K562 (cell line): ENCODE results near the gene RANBP3. TPM values are rescaled to one million over a fixed set of nuclear protein-coding genes. Genes with fewer than 3 reads are reported as not detected.

Source experiments
- RAD51 ChIP-seq: fragments of 450-650 bp; IDR thresholded peaks from 2 replicates; pipeline ENCODE4 v1.7.1; 2016; ENCODE audit warnings: low read depth, mild to moderate bottlenecking, borderline replicate concordance
- RNF2 ChIP-seq: sonication (generic); IDR thresholded peaks from 2 replicates; pipeline ENCODE4 v1.6.1; 2016
- SMAD4 ChIP-seq: fragments of 250-450 bp; sonication (Bioruptor Pico); conservative IDR thresholded peaks from 2 replicates; pipeline ENCODE4 v1.8.0; 2021; ENCODE audit warnings: inconsistent platforms, mild to moderate bottlenecking, moderate library complexity
- SMARCC2 ChIP-seq: fragments of 450-650 bp; IDR thresholded peaks from 2 replicates; pipeline ENCODE4 v1.6.1; 2017; ENCODE audit warnings: antibody characterized with exemption, moderate library complexity, mild to moderate bottlenecking, low read depth
- ZNF57 ChIP-seq: fragments of 450-650 bp; formaldehyde crosslinking; IDR thresholded peaks from 2 replicates; pipeline ENCODE4 v1.4.0; 2020; ENCODE audit warnings: mild to moderate bottlenecking, moderate library complexity
- polyA plus RNA-seq, 8 experiments: library from polyadenylated mRNA; depleted of rRNA in 4 of 8; stranded (reverse) in 5 of 8; unstranded in 3 of 8; fragments of >200 nt; fragmentation: Nextera tagmentation in 2 of 8; fragmentation: Illumina TruSeq in 1 of 8; extraction: Ambion mirVana in 2 of 8; extraction: Trizol in 1 of 8; gene quantifications; 2 replicates each; pipeline versions ENCODE4 v1.2.1 to v1.2.3, GENCODE V29; 2011 to 2014; ENCODE audit warnings: inconsistent platforms in 1 of 8, missing spikeins in 1 of 8
- total RNA-seq, 7 experiments: library from RNA; depleted of rRNA in 6 of 7; stranded (reverse); fragments of >200 nt in 6 of 7; fragmentation: Illumina TruSeq in 2 of 7; extraction: Trizol in 2 of 7; gene quantifications; 2 replicates each; pipeline versions ENCODE4 v1.2.1 to v1.2.3, GENCODE V29; 2011 to 2021; ENCODE audit warnings: low replicate concordance in 1 of 7
- TF ChIP-seq, protein P1 (sequence below): fragments of 250-450 bp; sonication (Bioruptor Pico); IDR thresholded peaks from 2 replicates; pipeline ENCODE4 v1.8.0; 2021; ENCODE audit warnings: borderline replicate concordance, mild to moderate bottlenecking, moderate library complexity; ENCODE audit not compliant: poor library complexity, severe bottlenecking
- TF ChIP-seq, protein P2 (sequence below): sonication (generic); formaldehyde crosslinking; IDR thresholded peaks from 2 replicates; pipeline ENCODE4 v1.8.0; 2023; ENCODE audit warnings: mild to moderate bottlenecking, missing genetic modification reagents
- TF ChIP-seq, protein P3 (sequence below): fragments of 250-450 bp; sonication (Bioruptor Pico); IDR thresholded peaks from 2 replicates; pipeline ENCODE4 v1.4.0; 2020; ENCODE audit warnings: mild to moderate bottlenecking, moderate library complexity, borderline replicate concordance

Gene RANBP3
- total and polyA plus RNA-seq, 9 of the 15 experiments (the other 6 are each of a cell fraction or from before 2014, with no cell fraction given) = 0.90 to 95.1 (median 63.2) TPM

DNA sequence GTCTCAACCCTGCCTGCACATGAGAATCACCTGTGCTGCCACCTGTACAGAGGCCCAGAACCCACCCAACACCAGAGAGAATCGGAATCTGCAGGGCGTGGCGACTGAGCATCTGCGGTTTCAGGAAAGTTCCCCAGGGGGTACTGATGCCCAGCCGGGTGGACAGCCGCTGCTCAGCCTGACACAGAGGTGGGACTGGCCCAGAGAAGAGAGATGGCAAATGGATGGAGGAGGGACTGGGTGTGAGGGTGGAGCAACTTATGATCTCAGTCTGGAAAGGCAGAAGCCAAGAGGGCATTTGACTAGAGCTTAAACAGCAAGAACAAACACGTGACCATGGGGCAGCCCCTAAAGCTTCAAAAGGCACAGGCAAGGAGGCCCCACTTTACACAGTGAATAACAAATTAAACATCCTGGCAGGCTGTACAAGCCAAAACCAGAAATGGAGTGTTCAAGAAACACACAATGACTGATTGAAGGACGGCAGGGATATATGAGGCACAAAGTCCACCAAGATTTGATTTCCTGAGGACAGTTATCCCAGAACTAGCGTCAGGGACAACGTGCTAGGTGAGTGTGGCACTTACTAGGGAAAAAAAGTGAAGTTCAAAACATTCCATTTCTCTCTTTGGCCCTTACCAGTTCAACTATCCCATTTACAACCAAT lies 3.1 kb downstream of the RANBP3 start (continued):
- TF ChIP-seq SMAD4 (CRISPR knock-in tag) (no peak), ZNF57 (no peak), RAD51 (no peak), RNF2 (no peak), SMARCC2 (no peak)
- TF ChIP-seq, protein P1, sequence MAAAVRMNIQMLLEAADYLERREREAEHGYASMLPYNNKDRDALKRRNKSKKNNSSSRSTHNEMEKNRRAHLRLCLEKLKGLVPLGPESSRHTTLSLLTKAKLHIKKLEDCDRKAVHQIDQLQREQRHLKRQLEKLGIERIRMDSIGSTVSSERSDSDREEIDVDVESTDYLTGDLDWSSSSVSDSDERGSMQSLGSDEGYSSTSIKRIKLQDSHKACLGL = no peak
- TF ChIP-seq, protein P2, sequence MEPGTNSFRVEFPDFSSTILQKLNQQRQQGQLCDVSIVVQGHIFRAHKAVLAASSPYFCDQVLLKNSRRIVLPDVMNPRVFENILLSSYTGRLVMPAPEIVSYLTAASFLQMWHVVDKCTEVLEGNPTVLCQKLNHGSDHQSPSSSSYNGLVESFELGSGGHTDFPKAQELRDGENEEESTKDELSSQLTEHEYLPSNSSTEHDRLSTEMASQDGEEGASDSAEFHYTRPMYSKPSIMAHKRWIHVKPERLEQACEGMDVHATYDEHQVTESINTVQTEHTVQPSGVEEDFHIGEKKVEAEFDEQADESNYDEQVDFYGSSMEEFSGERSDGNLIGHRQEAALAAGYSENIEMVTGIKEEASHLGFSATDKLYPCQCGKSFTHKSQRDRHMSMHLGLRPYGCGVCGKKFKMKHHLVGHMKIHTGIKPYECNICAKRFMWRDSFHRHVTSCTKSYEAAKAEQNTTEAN (CRISPR knock-in tag) = no peak
- TF ChIP-seq, protein P3, sequence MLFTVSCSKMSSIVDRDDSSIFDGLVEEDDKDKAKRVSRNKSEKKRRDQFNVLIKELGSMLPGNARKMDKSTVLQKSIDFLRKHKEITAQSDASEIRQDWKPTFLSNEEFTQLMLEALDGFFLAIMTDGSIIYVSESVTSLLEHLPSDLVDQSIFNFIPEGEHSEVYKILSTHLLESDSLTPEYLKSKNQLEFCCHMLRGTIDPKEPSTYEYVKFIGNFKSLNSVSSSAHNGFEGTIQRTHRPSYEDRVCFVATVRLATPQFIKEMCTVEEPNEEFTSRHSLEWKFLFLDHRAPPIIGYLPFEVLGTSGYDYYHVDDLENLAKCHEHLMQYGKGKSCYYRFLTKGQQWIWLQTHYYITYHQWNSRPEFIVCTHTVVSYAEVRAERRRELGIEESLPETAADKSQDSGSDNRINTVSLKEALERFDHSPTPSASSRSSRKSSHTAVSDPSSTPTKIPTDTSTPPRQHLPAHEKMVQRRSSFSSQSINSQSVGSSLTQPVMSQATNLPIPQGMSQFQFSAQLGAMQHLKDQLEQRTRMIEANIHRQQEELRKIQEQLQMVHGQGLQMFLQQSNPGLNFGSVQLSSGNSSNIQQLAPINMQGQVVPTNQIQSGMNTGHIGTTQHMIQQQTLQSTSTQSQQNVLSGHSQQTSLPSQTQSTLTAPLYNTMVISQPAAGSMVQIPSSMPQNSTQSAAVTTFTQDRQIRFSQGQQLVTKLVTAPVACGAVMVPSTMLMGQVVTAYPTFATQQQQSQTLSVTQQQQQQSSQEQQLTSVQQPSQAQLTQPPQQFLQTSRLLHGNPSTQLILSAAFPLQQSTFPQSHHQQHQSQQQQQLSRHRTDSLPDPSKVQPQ (CRISPR knock-in tag) = no peak
